A549 (cell line): ENCODE results near the gene KRTAP17-1. TPM values are rescaled to one million over a fixed set of nuclear protein-coding genes. Genes with fewer than 3 reads are reported as not detected.

Source experiments
- ATAC-seq, 2 experiments: fragments of 200-7000 bp in 1 of 2; fragments of >200 bp in 1 of 2; cut with Nextera tagmentation in 1 of 2; cut with Tn5 transposase in 1 of 2; 3 replicates each; pipeline versions ENCODE4 v1.8.0 to v1.9.1; 2018 to 2020; ENCODE audit warnings: mild to moderate bottlenecking in 1 of 2, moderate library complexity in 1 of 2
- CTCF ChIA-PET: fragments of 300-600 bp; sonication (Branson Sonifier 250); formaldehyde crosslinking; extraction: SDS; loops from one replicate; lab custom pipeline; 2021; ENCODE audit warnings: antibody characterized with exemption, inconsistent platforms; lab: Yijun Ruan, JAX
- POLR2A ChIA-PET: fragments of 350-600 bp; formaldehyde crosslinking; extraction: SDS; loops from one replicate; lab custom pipeline; 2021; ENCODE audit warnings: antibody characterized with exemption, inconsistent platforms; lab: Yijun Ruan, JAX
- DNase-seq, 2 experiments: peaks; one replicate each; pipeline versions ENCODE4 v3.0.0 to v3.0.0-alpha.2; 2011 to 2016; ENCODE audit warnings: low read depth in 1 of 2, low spot score in 1 of 2
- FAIRE-seq: peaks from 2 replicates; lab custom pipeline; 2011; peaks lifted over from hg19 to GRCh38; lab: Jason Lieb, UNC
- H3K27ac ChIP-seq, 2 experiments: fragments of >200 bp; sonication (Bioruptor Twin); formaldehyde crosslinking; 3 replicates each; pipeline ENCODE4 v1.5.1; 2016 to 2017
- H3K4me1 ChIP-seq: fragments of >200 bp; sonication (Bioruptor Twin); formaldehyde crosslinking; 3 replicates; pipeline ENCODE4 v1.6.1; 2016
- H3K4me2 ChIP-seq: fragments of >200 bp; sonication (Bioruptor Twin); formaldehyde crosslinking; 3 replicates; pipeline ENCODE4 v1.6.1; 2016
- H3K4me3 ChIP-seq: fragments of >200 bp; sonication (Bioruptor Twin); formaldehyde crosslinking; 3 replicates; pipeline ENCODE4 v1.5.1; 2016
- H3K9me3 ChIP-seq: fragments of >200 bp; sonication (Bioruptor Twin); formaldehyde crosslinking; 3 replicates; pipeline ENCODE4 v1.6.1; 2016
- BHLHE40 ChIP-seq: IDR thresholded peaks from 2 replicates; pipeline ENCODE4 v1.6.1; 2012; ENCODE audit warnings: low read depth, low read length, inconsistent platforms
- CHD4 ChIP-seq: fragments of 200-600 bp; sonication (generic); IDR thresholded peaks from 2 replicates; pipeline ENCODE4 v1.6.1; 2016; ENCODE audit warnings: antibody characterized with exemption, mild to moderate bottlenecking, borderline replicate concordance
- CTCF ChIP-seq: fragments of >200 bp; sonication (Bioruptor Twin); formaldehyde crosslinking; IDR thresholded peaks from 3 replicates; pipeline ENCODE4 v1.5.1; 2016
- EHMT2 ChIP-seq: fragments of 200-600 bp; sonication (generic); IDR thresholded peaks from 2 replicates; pipeline ENCODE4 v1.6.1; 2016; ENCODE audit warnings: antibody characterized with exemption, low read depth, mild to moderate bottlenecking, moderate library complexity
- ELK1 ChIP-seq: fragments of 150-350 bp; IDR thresholded peaks from 2 replicates; pipeline ENCODE4 v1.6.1; 2014; ENCODE audit warnings: low read depth, mild to moderate bottlenecking, low read length
- EP300 ChIP-seq, 2 experiments: fragments of >200 bp; sonication (Bioruptor Twin); formaldehyde crosslinking; IDR thresholded peaks; 2 replicates in 1 of 2; 3 replicates in 1 of 2; pipeline ENCODE4 v1.6.1; 2016 to 2017
- FOSB ChIP-seq: fragments of 250-450 bp; sonication (Bioruptor Pico); IDR thresholded peaks from 2 replicates; pipeline ENCODE4 v1.5.0; 2020; ENCODE audit warnings: mild to moderate bottlenecking, moderate library complexity
- FOSL2 ChIP-seq, 2 experiments: fragments of 450-650 bp in 1 of 2; fragments of >200 bp in 1 of 2; sonication (Bioruptor Twin) in 1 of 2; formaldehyde crosslinking; IDR thresholded peaks; 2 replicates each; pipeline versions ENCODE4 v1.5.0 to v1.6.1; 2016 to 2020; ENCODE audit warnings: mild to moderate bottlenecking in 1 of 2, moderate library complexity in 1 of 2
- GATA3 ChIP-seq: IDR thresholded peaks from 2 replicates; pipeline ENCODE4 v1.6.1; 2012; ENCODE audit warnings: borderline replicate concordance
- HES2 ChIP-seq: fragments of >200 bp; sonication (Bioruptor Twin); formaldehyde crosslinking; IDR thresholded peaks from 2 replicates; pipeline ENCODE4 v1.6.1; 2016
- HMGXB4 ChIP-seq: fragments of 250-450 bp; sonication (Bioruptor Pico); IDR thresholded peaks from 2 replicates; pipeline ENCODE4 v1.5.0; 2021; ENCODE audit warnings: mild to moderate bottlenecking, moderate library complexity, borderline replicate concordance
- HOXA7 ChIP-seq: fragments of 250-450 bp; sonication (Bioruptor Pico); IDR thresholded peaks from 2 replicates; pipeline ENCODE4 v1.5.0; 2020; ENCODE audit warnings: mild to moderate bottlenecking, moderate library complexity
- HOXB5 ChIP-seq: fragments of 250-450 bp; sonication (Bioruptor Pico); IDR thresholded peaks from 2 replicates; pipeline ENCODE4 v1.5.0; 2020; ENCODE audit warnings: mild to moderate bottlenecking, moderate library complexity
- KDM1A ChIP-seq: fragments of 200-600 bp; sonication (generic); IDR thresholded peaks from 2 replicates; pipeline ENCODE4 v1.6.1; 2016; ENCODE audit warnings: low read depth, mild to moderate bottlenecking
- MAFK ChIP-seq: fragments of 450-650 bp; IDR thresholded peaks from 2 replicates; pipeline ENCODE4 v1.6.1; 2014; ENCODE audit not compliant: partially characterized antibody
- MAX ChIP-seq: IDR thresholded peaks from 2 replicates; pipeline ENCODE4 v1.6.1; 2012
- MAZ ChIP-seq: fragments of 150-350 bp; IDR thresholded peaks from 2 replicates; pipeline ENCODE4 v1.6.1; 2014; ENCODE audit warnings: antibody characterized with exemption, low read depth, low read length, borderline replicate concordance
- NFE2L2 ChIP-seq: fragments of 150-350 bp; conservative IDR thresholded peaks from 2 replicates; pipeline ENCODE4 v1.6.1; 2014; ENCODE audit warnings: low read length
- NPAS2 ChIP-seq: fragments of 250-450 bp; sonication (Bioruptor Pico); IDR thresholded peaks from 2 replicates; pipeline ENCODE4 v1.8.0; 2022; ENCODE audit warnings: mild to moderate bottlenecking, moderate library complexity, borderline replicate concordance
- NR3C1 ChIP-seq: fragments of >200 bp; sonication (Bioruptor Twin); formaldehyde crosslinking; IDR thresholded peaks from 3 replicates; pipeline ENCODE4 v1.6.1; 2017
- POLR2AphosphoS2 ChIP-seq: conservative IDR thresholded peaks from 2 replicates; pipeline ENCODE4 v1.6.1; 2012; ENCODE audit warnings: low read length, improper control_type of control experiment, inconsistent platforms
- RAD21 ChIP-seq, 2 experiments: fragments of >200 bp in 1 of 2; sonication (Bioruptor Twin) in 1 of 2; formaldehyde crosslinking in 1 of 2; IDR thresholded peaks in 1 of 2; conservative IDR thresholded peaks in 1 of 2; 2 replicates in 1 of 2; 3 replicates in 1 of 2; pipeline ENCODE4 v1.6.1; 2012 to 2018; ENCODE audit warnings: inconsistent platforms in 1 of 2
- RCOR1 ChIP-seq: fragments of 150-350 bp; IDR thresholded peaks from 2 replicates; pipeline ENCODE4 v1.6.1; 2014; ENCODE audit warnings: antibody characterized with exemption, low read length, low read depth
- REST ChIP-seq: fragments of 200-600 bp; sonication (generic); IDR thresholded peaks from 2 replicates; pipeline ENCODE4 v1.6.1; 2016; ENCODE audit warnings: antibody characterized with exemption, mild to moderate bottlenecking, moderate library complexity
- RFX5 ChIP-seq: fragments of 450-650 bp; IDR thresholded peaks from 2 replicates; pipeline ENCODE4 v1.7.1; 2014; ENCODE audit warnings: antibody characterized with exemption, mild to moderate bottlenecking, moderate library complexity
- SMC3 ChIP-seq: fragments of >200 bp; sonication (Bioruptor Twin); formaldehyde crosslinking; IDR thresholded peaks from 3 replicates; pipeline ENCODE4 v1.6.1; 2018; ENCODE audit warnings: inconsistent platforms
- WGBS: methylation state at CpG from one replicate; pipeline ENCODE4 v1.1.6; 2017; ENCODE audit errors: missing lambda C conversion rate; 5-methylcytosine and 5-hydroxymethylcytosine counted together
- polyA plus RNA-seq, 4 experiments: library from polyadenylated mRNA; depleted of rRNA in 3 of 4; stranded (reverse); fragments of >200 nt; fragmentation: RNase III in 1 of 4; extraction: RNeasy Plus Mini Kit Qiagen cat#74134 plus additional on column Dnase treatment in 1 of 4; gene quantifications; 2 replicates in 3 of 4; 3 replicates in 1 of 4; pipeline ENCODE4 v1.2.3, GENCODE V29; 2011 to 2017

KRTAP17-1 gene
- polyA plus RNA-seq, 2 of the 4 experiments (the other 2 are of a cell fraction) = not detected

- FAIRE-seq = no peak
- POLR2A ChIA-PET = no interaction called here
- no peaks in the 10 kb centered on the region for H3K9me3 ChIP-seq
- WGBS = 58% methylated on average over 7 of the region's 7 CpGs
- TF ChIP-seq NPAS2 (CRISPR knock-in tag) (no peak), RFX5 (no peak), FOSB (CRISPR knock-in tag) (no peak), HOXB5 (CRISPR knock-in tag) (no peak), REST (no peak), SMC3 (no peak), NR3C1 (no peak), HMGXB4 (no peak), HOXA7 (CRISPR knock-in tag) (no peak), NFE2L2 (no peak), HES2 (no peak), MAFK (no peak), EP300 (IDR thresholded peaks at IDR 0.05) (no peak), CHD4 (no peak), BHLHE40 (no peak), FOSL2 (IDR thresholded peaks at IDR 0.05) (no peak), FOSL2 (CRISPR knock-in tag; IDR thresholded peaks at IDR 0.05) (no peak), GATA3 (no peak), POLR2AphosphoS2 (no peak), RCOR1 (no peak), EHMT2 (no peak)
- TF ChIP-seq, all 56 proteins: peak for 0
- no peak for ATAC-seq
- Histone ChIP-seq H3K4me2 (no peak overlapping the region), H3K4me1 (no peaks in the 10 kb centered on the region), H3K4me3 (no peak overlapping the region), H3K27ac (no peak overlapping the region)
- no peak for DNase-seq
- CTCF ChIA-PET = interaction anchor here (0.9 to 5.5 kb wide), 12 partner anchors 10 to 475 kb away, joined by 3 to 40 read pairs (median 10); partner anchors contain the start of gene KRTAP16-1
Measured at GRCh38 chr17:41331606-41332005, 16.1 kb upstream of the KRTAP17-1 start.

- Histone ChIP-seq H3K27ac (peak overlapping the region in 1 of 2 experiments; percentile 44; a peak in 1 of 6 replicates), H3K4me1 (no peaks in the 10 kb centered on the region), H3K4me2 (no peak overlapping the region), H3K9me3 (no peaks in the 10 kb centered on the region), H3K4me3 (no peak overlapping the region)
- DNase-seq (peak; percentile 78 to 79), ATAC-seq (peak; percentile 75 to 95), FAIRE-seq (peak; percentile 86)
- CTCF ChIA-PET = interaction anchor here (0.6 to 5.5 kb wide), 56 partner anchors 7 to 727 kb away, joined by 3 to 40 read pairs (median 4); partner anchors contain the start of genes KRTAP16-1, KRTAP17-1 and KRTAP29-1
- no peak for TF ChIP-seq KDM1A
- peak; percentile 65 for TF ChIP-seq MAX
- 0 out of 2 replicates have a peak, but pooled peaks have one; percentile 26 for TF ChIP-seq MAZ
- TF ChIP-seq CTCF = peak; percentile 73
- no peak for TF ChIP-seq ELK1
- TF ChIP-seq SMC3 = peak; percentile 89
- peak; percentile 88 to 95 for TF ChIP-seq RAD21 (conservative IDR thresholded peaks at IDR 0.05 in 1 of 2, IDR thresholded peaks at IDR 0.05 in 1 of 2)
- no peak for TF ChIP-seq NR3C1
- WGBS = 39% methylated on average over 11 of the region's 13 CpGs
- POLR2A ChIA-PET = interaction anchor here (0.6 to 1.0 kb wide), 3 partner anchors 219 to 425 kb away, joined by 3 to 9 read pairs (median 5); no protein-coding TSS in a partner anchor
Measured at GRCh38 chr17:41329279-41329948, 13.9 kb upstream of the KRTAP17-1 start.
